ENCODE measurements around the gene FBXO17.

Gene FBXO17

DNA sequence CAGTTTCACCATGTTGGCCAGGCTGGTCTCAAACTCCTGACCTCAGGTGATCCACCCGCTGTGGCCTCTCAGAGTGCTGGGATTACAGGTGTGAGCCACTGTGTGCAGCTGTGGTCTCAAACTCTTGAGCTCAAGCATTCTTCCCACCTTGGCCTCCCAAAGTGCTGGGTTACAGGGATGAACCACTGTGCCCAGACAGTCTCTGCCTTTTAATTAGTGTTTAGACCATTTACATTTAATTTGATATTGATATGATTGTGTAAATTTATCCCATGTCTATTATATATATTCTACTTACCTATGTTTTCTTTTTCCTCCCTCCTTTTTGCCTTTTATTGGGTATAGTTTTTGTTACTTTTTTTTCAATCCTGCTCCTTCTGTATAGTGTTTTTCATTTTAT, 73.9 kb downstream of the FBXO17 start:
- peaks cover 6% of the 10 kb centered on the region; the same call in 1 of the 2 replicates for H3K4me1 ChIP-seq (ENCODE audit: control insufficient read depth, insufficient read depth, low read length)
- H3K27ac ChIP-seq (ENCODE audit: low read depth, low read length) = no peak overlapping the region
- H3K9me3 ChIP-seq (ENCODE audit: control insufficient read depth, insufficient read depth, low read length) = no peaks in the 10 kb centered on the region
- peaks cover 16% of the 10 kb centered on the region for H3K36me3 ChIP-seq (ENCODE audit: control insufficient read depth, insufficient read depth, low read length)
- H3K9ac ChIP-seq (ENCODE audit: low read depth, low read length) = no peak overlapping the region
- H3K4me3 ChIP-seq (ENCODE audit: low read depth, low read length) = no peak overlapping the region
- H3K27me3 ChIP-seq (ENCODE audit: control insufficient read depth, insufficient read depth, low read length) = peaks cover 7% of the 10 kb centered on the region; the same call in 1 of the 2 replicates

- Histone ChIP-seq H3K36me3 (ENCODE audit: control insufficient read depth, insufficient read depth, low read length) (peaks cover 14% of the 10 kb centered on the region), H3K27ac (ENCODE audit: low read depth, low read length) (peak overlapping the region; percentile 87), H3K27me3 (ENCODE audit: control insufficient read depth, insufficient read depth, low read length) (peaks cover 7% of the 10 kb centered on the region; the same call in 1 of the 2 replicates), H3K9me3 (ENCODE audit: control insufficient read depth, insufficient read depth, low read length) (no peaks in the 10 kb centered on the region), H3K9ac (ENCODE audit: low read depth, low read length) (peak overlapping the region; percentile 68), H3K4me1 (ENCODE audit: control insufficient read depth, insufficient read depth, low read length) (peaks cover 6% of the 10 kb centered on the region; the same call in 1 of the 2 replicates), H3K4me3 (ENCODE audit: low read depth, low read length) (peak overlapping the region; percentile 93)
Measured at GRCh38 chr19:38900743-38901190, 74.8 kb downstream of the FBXO17 start.

- Histone ChIP-seq H3K36me3 (ENCODE audit: control insufficient read depth, insufficient read depth, low read length) (peaks cover 8% of the 10 kb centered on the region), H3K9me3 (ENCODE audit: control insufficient read depth, insufficient read depth, low read length) (no peaks in the 10 kb centered on the region), H3K4me3 (ENCODE audit: low read depth, low read length) (peak overlapping the region; percentile 93), H3K27me3 (ENCODE audit: control insufficient read depth, insufficient read depth, low read length) (peaks cover 7% of the 10 kb centered on the region; the same call in 1 of the 2 replicates), H3K4me1 (ENCODE audit: control insufficient read depth, insufficient read depth, low read length) (peaks cover 6% of the 10 kb centered on the region; the same call in 1 of the 2 replicates), H3K27ac (ENCODE audit: low read depth, low read length) (peak overlapping the region; percentile 87), H3K9ac (ENCODE audit: low read depth, low read length) (peak overlapping the region; percentile 68)
Measured at GRCh38 chr19:38900202-38900629, 75.3 kb downstream of the FBXO17 start.

DNA sequence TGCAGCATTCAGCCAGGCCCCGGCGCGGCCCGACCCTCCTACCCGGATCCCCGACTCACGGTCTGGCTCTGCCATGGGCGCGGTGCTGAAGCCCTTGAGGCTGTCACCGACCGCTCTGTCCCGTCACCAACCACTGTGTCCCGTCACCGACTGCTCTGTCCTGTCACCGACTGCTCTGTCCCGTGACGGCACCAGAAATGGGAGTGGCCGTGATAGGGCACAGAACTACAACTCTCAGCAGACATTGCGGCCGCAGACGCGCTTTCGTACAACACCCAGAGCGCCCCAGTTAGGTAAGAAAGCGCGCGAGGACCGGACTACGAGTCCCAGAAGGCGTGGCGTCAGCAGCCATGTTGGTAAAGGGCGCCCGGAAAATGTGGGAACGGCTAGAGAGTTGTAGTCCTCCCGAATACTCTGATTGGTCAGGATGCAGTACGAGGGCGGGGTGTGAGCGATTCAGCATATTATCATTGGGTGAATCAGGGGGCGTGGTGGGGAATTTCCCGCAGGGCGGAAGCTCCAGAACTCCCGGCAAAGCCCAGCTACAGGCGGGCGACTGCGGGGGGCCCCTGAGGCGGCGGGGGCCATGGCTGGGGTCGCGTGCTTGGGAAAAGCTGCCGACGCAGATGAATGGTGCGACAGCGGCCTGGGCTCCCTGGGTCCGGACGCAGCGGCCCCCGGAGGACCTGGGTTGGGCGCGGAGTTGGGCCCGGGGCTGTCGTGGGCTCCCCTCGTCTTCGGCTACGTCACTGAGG, 75.9 kb downstream of the FBXO17 start, which contains the start of the genes NFKBIB and SIRT2:
Gene NFKBIB (plus strand): TSS at position 523 of the 755 bp plus-strand sequence. CDS start 64 bp downstream, at position 587.
Gene SIRT2 (minus strand): TSS at position 172 of the 755 bp plus-strand sequence. CDS start 97 bp downstream, at position 75.
- H3K4me1 ChIP-seq (ENCODE audit: control insufficient read depth, insufficient read depth, low read length) = peaks cover 6% of the 10 kb centered on the region; the same call in 1 of the 2 replicates
- no peaks in the 10 kb centered on the region for H3K9me3 ChIP-seq (ENCODE audit: control insufficient read depth, insufficient read depth, low read length)
- peak within 1 kb of the TSS; percentile 93 for H3K4me3 ChIP-seq (ENCODE audit: low read depth, low read length)
- peak within 1 kb of the TSS; percentile 68 for H3K9ac ChIP-seq (ENCODE audit: low read depth, low read length)
- H3K27me3 ChIP-seq (ENCODE audit: control insufficient read depth, insufficient read depth, low read length) = peaks cover 7% of the 10 kb centered on the region; the same call in 1 of the 2 replicates
- H3K27ac ChIP-seq (ENCODE audit: low read depth, low read length) = peak within 1 kb of the TSS; percentile 87
- peaks cover 3% of the 10 kb centered on the region; the same call in 1 of the 2 replicates for H3K36me3 ChIP-seq (ENCODE audit: control insufficient read depth, insufficient read depth, low read length)

- H3K27ac ChIP-seq (ENCODE audit: low read depth, low read length) = no peak overlapping the region
- no peak overlapping the region for H3K9ac ChIP-seq (ENCODE audit: low read depth, low read length)
- H3K27me3 ChIP-seq (ENCODE audit: control insufficient read depth, insufficient read depth, low read length) = peaks cover 7% of the 10 kb centered on the region; the same call in 1 of the 2 replicates
- no peaks in the 10 kb centered on the region for H3K36me3 ChIP-seq (ENCODE audit: control insufficient read depth, insufficient read depth, low read length)
- peaks cover 6% of the 10 kb centered on the region; the same call in 1 of the 2 replicates for H3K4me1 ChIP-seq (ENCODE audit: control insufficient read depth, insufficient read depth, low read length)
- H3K4me3 ChIP-seq (ENCODE audit: low read depth, low read length) = peak overlapping the region; percentile 93
- no peaks in the 10 kb centered on the region for H3K9me3 ChIP-seq (ENCODE audit: control insufficient read depth, insufficient read depth, low read length)
Measured at GRCh38 chr19:38898788-38899446, 76.6 kb downstream of the FBXO17 start.

- Histone ChIP-seq H3K27me3 (ENCODE audit: control insufficient read depth, insufficient read depth, low read length) (peaks cover 7% of the 10 kb centered on the region; the same call in 1 of the 2 replicates), H3K9ac (ENCODE audit: low read depth, low read length) (no peak overlapping the region), H3K27ac (ENCODE audit: low read depth, low read length) (no peak overlapping the region), H3K9me3 (ENCODE audit: control insufficient read depth, insufficient read depth, low read length) (no peaks in the 10 kb centered on the region), H3K4me1 (ENCODE audit: control insufficient read depth, insufficient read depth, low read length) (no peaks in the 10 kb centered on the region), H3K36me3 (ENCODE audit: control insufficient read depth, insufficient read depth, low read length) (no peaks in the 10 kb centered on the region), H3K4me3 (ENCODE audit: low read depth, low read length) (no peak overlapping the region)
Measured at GRCh38 chr19:38894968-38895367, 80.6 kb downstream of the FBXO17 start.

DNA sequence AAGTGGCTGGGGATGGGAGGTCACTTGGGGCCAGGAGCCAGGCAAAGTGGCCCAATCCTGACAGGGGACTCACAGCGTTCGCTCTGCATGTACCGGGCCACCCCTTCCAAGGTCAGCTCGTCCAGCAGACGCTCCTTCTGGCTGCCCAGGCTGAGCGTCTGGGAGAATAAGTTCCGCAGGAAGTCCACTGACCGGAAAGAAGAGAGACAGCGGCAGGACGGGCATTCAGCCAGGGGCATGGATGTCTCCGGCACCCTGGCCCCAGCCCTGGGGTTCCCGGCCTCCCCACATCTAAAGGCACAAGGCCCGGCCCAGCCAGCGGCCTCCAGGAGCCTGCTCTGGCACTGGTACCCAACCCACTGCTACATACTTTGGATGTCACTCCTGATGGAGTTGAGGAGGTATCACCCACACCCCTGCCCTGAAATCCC, 82.2 kb downstream of the FBXO17 start:
- no peaks in the 10 kb centered on the region for H3K4me1 ChIP-seq (ENCODE audit: control insufficient read depth, insufficient read depth, low read length)
- H3K9ac ChIP-seq (ENCODE audit: low read depth, low read length) = no peak overlapping the region
- H3K27me3 ChIP-seq (ENCODE audit: control insufficient read depth, insufficient read depth, low read length) = 0 out of 2 replicates have a peak, but pooled peaks cover under 1% of the 10 kb centered on the region
- H3K9me3 ChIP-seq (ENCODE audit: control insufficient read depth, insufficient read depth, low read length) = no peaks in the 10 kb centered on the region
- no peak overlapping the region for H3K27ac ChIP-seq (ENCODE audit: low read depth, low read length)
- H3K36me3 ChIP-seq (ENCODE audit: control insufficient read depth, insufficient read depth, low read length) = no peaks in the 10 kb centered on the region
- H3K4me3 ChIP-seq (ENCODE audit: low read depth, low read length) = no peak overlapping the region

- Histone ChIP-seq H3K36me3 (ENCODE audit: control insufficient read depth, insufficient read depth, low read length) (no peaks in the 10 kb centered on the region), H3K9me3 (ENCODE audit: control insufficient read depth, insufficient read depth, low read length) (no peaks in the 10 kb centered on the region), H3K27me3 (ENCODE audit: control insufficient read depth, insufficient read depth, low read length) (no peaks in the 10 kb centered on the region), H3K27ac (ENCODE audit: low read depth, low read length) (no peak overlapping the region), H3K4me1 (ENCODE audit: control insufficient read depth, insufficient read depth, low read length) (no peaks in the 10 kb centered on the region), H3K9ac (ENCODE audit: low read depth, low read length) (no peak overlapping the region), H3K4me3 (ENCODE audit: low read depth, low read length) (no peak overlapping the region)
Measured at GRCh38 chr19:38892841-38893240, 82.7 kb downstream of the FBXO17 start.

- Histone ChIP-seq H3K4me3 (ENCODE audit: low read depth, low read length) (no peak overlapping the region), H3K9ac (ENCODE audit: low read depth, low read length) (no peak overlapping the region), H3K27ac (ENCODE audit: low read depth, low read length) (no peak overlapping the region), H3K9me3 (ENCODE audit: control insufficient read depth, insufficient read depth, low read length) (no peaks in the 10 kb centered on the region), H3K36me3 (ENCODE audit: control insufficient read depth, insufficient read depth, low read length) (no peaks in the 10 kb centered on the region), H3K4me1 (ENCODE audit: control insufficient read depth, insufficient read depth, low read length) (no peaks in the 10 kb centered on the region), H3K27me3 (ENCODE audit: control insufficient read depth, insufficient read depth, low read length) (no peaks in the 10 kb centered on the region)
Measured at GRCh38 chr19:38891771-38892170, 83.8 kb downstream of the FBXO17 start.

All from HUES48 (cell line).